Ishikawa (cell line): ENCODE results near the gene CCIN.

Experiments
- CEBPB ChIP-seq: IDR thresholded peaks from 2 replicates; pipeline ENCODE4 v1.6.1; 2012
- CREB1 ChIP-seq: IDR thresholded peaks from 2 replicates; pipeline ENCODE4 v1.6.1; 2012; ENCODE audit warnings: low read depth
- EGR1 ChIP-seq: IDR thresholded peaks from 2 replicates; pipeline ENCODE4 v1.6.1; 2012
- EP300 ChIP-seq: IDR thresholded peaks from 2 replicates; pipeline ENCODE4 v1.6.1; 2012; ENCODE audit warnings: borderline replicate concordance
- FOXM1 ChIP-seq: IDR thresholded peaks from 2 replicates; pipeline ENCODE4 v1.6.1; 2012; ENCODE audit warnings: low read depth, borderline replicate concordance
- MAX ChIP-seq: IDR thresholded peaks from 2 replicates; pipeline ENCODE4 v1.6.1; 2012
- NFIC ChIP-seq: IDR thresholded peaks from 2 replicates; pipeline ENCODE4 v1.6.1; 2012
- RAD21 ChIP-seq: IDR thresholded peaks from 2 replicates; pipeline ENCODE4 v1.6.1; 2012; ENCODE audit warnings: low read depth
- REST ChIP-seq: IDR thresholded peaks from 2 replicates; pipeline ENCODE4 v1.6.1; 2012; ENCODE audit warnings: low read depth, mild to moderate bottlenecking
- TAF1 ChIP-seq: IDR thresholded peaks from 2 replicates; pipeline ENCODE4 v1.6.1; 2012; ENCODE audit warnings: low read depth, mild to moderate bottlenecking
- TCF12 ChIP-seq: IDR thresholded peaks from 2 replicates; pipeline ENCODE4 v1.6.1; 2012; ENCODE audit warnings: low read depth
- TEAD4 ChIP-seq: IDR thresholded peaks from 2 replicates; pipeline ENCODE4 v1.6.1; 2012
- USF1 ChIP-seq: IDR thresholded peaks from 2 replicates; pipeline ENCODE4 v1.6.1; 2012
- YY1 ChIP-seq: IDR thresholded peaks from 2 replicates; pipeline ENCODE4 v1.6.1; 2012; ENCODE audit warnings: low read depth
- ZBTB7A ChIP-seq: IDR thresholded peaks from 2 replicates; pipeline ENCODE4 v1.6.1; 2012; ENCODE audit warnings: low read depth

CCIN gene

GRCh38 chr9:36149197-36149596, 20.0 kb upstream of the CCIN start:
- TF ChIP-seq TEAD4, result no peak
- no peak for TF ChIP-seq TAF1
- no peak for TF ChIP-seq NFIC
- TF ChIP-seq EGR1, result no peak
- no peak for TF ChIP-seq CREB1
- TF ChIP-seq YY1, result no peak
- no peak for TF ChIP-seq ZBTB7A
- no peak for TF ChIP-seq MAX
- no peak for TF ChIP-seq REST
- TF ChIP-seq FOXM1, result no peak
- no peak for TF ChIP-seq CEBPB
- no peak for TF ChIP-seq USF1
- TF ChIP-seq RAD21, result no peak
- TF ChIP-seq EP300, result no peak
- TF ChIP-seq TCF12, result no peak

- no peak for TF ChIP-seq TAF1
- TF ChIP-seq NFIC, result no peak
- TF ChIP-seq REST, result no peak
- no peak for TF ChIP-seq TEAD4
- TF ChIP-seq CREB1, result no peak
- no peak for TF ChIP-seq ZBTB7A
- TF ChIP-seq CEBPB, result no peak
- no peak for TF ChIP-seq RAD21
- TF ChIP-seq FOXM1, result no peak
- no peak for TF ChIP-seq EP300
- TF ChIP-seq MAX, result no peak
- no peak for TF ChIP-seq USF1
- no peak for TF ChIP-seq EGR1
- TF ChIP-seq YY1, result no peak
Observed at GRCh38 chr9:36150574-36151315, 18.4 kb upstream of the CCIN start.

- TF ChIP-seq REST, result no peak
- no peak for TF ChIP-seq EP300
- TF ChIP-seq YY1, result no peak
- no peak for TF ChIP-seq MAX
- TF ChIP-seq CEBPB, result no peak
- no peak for TF ChIP-seq NFIC
- TF ChIP-seq EGR1, result no peak
- TF ChIP-seq FOXM1, result no peak
Observed at GRCh38 chr9:36151316-36152210, 17.6 kb upstream of the CCIN start.
